NCI-H345 (cell line): ENCODE data around the gene ANO2.
"Not testable (repeated sequence)": the region's sequence is repeated elsewhere in the genome, so short reads cannot be mapped to it uniquely, and the experiment has no call there.

Experiments
- DNase-seq: peaks from one replicate; lab custom pipeline; 2025; lab: John Stamatoyannopoulos, UW

Gene ANO2

DNA sequence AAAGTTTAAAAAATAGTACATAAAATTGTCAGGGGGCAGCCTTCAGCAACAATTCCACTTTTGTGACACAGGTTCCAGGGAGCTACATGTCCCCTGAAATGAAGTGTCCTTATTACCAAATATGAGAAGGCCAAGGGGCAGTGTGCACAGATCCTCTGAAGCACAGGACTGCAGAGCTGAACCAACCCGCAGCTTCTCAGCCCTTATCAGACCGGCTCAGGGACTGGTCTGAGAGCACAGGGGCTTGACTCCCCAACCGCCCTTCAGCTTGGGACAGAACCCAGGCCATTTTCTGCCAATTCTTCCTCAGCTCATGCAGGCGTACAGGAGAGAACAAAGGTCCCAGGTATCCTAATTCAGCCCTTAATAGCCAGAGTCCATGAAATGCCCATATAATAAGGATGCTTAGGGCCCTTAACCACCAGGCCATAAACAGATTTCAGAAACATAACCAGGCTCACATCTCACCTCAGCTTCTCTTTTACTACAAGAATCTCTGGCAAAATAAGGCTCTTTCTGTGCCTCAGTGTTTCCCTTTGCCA lies 221.3 kb downstream of the ANO2 start:
- no peak for DNase-seq

DNA sequence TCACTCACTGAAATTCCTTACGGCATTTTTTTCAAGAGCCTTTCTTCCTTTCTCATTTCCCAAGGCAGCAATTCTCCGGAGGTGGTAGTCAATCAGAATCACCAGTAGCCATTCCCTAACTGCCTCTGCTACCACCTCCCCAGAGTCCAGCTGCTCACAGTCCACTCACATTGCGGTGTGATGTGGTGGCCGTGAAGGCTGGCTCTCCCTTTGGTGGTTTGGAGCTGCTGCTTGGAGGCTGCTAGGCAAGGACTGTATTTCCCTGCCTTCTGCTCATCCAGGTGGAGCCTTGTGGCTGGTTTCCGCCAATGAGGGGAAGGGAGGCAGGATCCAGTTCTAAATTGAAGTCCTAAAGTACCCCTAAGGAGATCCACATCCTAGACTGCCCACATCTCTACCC lies 222.0 kb downstream of the ANO2 start:
- no peak for DNase-seq

DNA sequence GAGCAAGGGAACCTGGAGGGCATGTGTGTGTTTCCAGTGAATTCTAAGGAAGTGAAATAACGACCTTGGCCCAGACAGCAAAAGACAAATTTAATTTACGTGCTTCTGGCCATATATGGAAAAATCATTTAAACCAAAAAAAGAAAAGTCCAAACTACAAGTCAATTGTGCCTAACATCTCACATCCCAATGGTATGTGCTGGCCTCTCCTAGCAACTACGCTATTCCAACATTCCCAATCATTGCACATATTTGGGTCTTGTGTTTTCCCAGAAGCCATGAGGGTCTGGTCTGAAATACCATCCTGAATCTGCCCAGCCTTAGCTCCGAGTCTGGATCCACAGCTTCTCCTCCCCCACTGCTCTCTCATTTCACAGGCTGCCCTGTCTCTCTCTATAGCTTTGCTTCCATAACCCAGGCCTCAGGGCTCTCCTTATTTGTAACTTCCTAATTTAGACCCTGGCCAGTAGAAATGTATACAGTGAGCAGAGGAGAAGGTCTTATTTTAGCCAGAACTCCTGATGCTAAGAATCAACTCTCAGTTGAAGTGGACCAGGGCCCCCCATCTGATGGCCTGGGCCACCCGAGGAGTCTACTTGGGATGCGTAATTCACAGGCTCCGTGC lies 224.6 kb downstream of the ANO2 start:
- DNase-seq = no peak

DNA sequence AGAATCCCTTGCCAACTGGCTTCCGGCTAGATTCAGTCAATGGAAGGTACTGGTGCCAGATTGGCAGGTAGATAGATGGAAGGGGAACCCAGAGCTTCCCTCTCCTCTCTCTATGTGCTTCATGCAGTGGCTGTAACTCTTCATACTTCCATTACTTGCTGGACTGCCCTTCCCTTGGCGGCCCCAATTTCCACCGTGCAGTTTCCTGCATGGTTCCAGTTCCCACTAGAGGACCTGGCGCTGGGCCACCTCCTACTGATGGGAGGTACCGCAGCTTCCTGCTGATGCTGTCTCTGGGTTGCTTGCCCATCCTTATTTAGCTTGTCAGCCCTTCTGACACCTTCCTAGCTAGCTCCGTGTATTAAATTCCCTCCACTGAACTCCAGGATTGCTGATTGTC lies 226.4 kb downstream of the ANO2 start:
- no peak for DNase-seq

DNA sequence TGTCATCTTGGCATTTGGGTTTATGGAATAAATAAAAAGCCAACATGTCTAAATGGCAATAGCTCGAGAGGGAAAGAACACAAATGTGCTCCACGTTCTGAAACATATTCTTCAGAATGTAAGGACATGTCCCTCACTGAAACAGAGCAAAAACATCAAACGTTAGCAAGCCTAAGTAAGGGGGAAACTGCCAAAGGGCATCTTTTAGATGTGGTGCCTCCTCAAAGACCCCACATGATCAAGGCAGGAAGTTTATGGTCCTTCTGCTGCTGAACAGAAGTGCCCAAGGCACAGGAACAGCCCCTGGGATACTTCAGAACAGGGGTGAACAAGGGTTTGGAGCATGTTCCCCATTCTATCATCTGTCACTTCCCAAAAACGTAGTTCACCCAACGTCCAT lies 227.0 kb downstream of the ANO2 start:
- DNase-seq = no peak

DNA sequence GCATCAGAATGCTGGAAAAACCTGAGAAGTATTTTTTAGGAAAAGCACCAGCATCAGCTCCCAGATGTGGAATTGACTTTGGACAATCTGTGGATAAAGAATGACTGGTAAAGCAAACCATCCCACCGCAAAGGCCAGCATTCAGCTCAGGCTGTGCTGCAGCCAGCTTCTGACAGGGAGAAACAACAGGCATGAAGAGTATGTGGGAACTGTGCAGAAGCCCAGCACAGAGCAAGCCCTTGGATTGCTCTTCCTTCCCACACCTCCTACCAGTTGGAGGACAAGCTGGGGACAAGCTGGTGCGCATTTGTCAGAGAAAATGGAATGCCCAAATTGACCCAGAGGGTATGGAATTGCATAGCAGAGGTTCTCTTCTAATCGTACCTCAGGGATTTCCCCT lies 228.1 kb downstream of the ANO2 start:
- DNase-seq = no peak

DNA sequence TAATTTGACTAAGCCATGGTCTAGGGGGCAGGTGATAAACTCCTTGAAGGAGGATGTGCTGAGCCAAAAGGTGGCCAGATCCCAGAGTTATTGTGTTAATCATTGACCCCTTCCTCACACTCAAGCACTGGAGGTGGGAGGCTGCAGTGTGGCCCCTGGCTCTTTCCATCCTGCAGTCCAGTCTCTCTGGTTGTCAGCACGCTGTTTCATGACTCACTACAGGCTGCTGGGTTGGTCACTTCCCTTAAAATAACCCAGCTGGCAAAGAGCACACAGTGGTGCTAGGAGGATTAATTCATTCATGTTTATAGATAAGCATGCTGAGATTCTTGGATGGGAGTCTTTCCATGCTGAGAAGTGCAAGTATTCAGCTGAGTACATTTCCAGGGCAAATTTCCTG lies 228.9 kb downstream of the ANO2 start:
- no peak for DNase-seq

DNA sequence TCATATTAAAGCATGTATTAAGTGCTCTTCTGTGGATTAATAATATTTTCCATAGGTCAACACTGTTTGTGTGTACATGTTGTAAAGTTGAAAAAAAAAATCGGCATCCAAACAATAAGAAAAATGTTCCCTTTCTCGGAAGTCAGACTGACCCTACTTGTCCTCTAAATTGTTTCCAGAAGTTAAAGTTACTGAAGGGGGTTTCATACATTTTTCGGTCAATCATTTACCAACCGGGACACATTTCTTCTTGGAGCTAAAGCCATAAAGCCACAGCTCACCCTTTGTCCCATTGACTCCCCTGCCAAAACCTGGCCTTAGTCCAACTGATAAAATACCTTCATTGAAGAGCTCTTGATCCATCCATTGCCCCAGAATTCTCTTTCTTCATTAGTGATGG lies 230.0 kb downstream of the ANO2 start:
- no peak for DNase-seq

DNA sequence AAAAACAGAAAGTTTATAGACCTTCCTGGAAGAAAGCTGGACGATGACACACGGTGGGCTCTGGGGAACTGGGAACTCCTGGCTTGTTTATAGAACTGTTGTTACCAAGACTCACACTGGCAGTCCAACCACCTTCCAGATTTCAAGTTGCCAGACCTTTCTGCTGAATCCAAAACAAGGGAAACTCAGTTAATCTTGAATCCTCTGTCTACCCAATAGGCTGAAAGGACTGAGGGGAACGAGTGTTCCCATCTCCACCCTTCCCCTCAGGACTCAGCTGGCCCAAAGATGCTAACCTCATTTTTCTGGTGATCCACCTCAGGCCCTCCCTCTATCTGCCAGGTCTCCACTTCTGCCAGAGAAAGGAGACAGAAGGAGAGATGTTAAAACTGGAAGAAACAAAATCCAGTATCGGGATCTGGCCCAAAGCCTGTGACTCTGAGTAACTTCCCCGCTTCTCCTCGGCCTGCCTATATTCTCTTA lies 231.4 kb downstream of the ANO2 start:
- no peak for DNase-seq

DNA sequence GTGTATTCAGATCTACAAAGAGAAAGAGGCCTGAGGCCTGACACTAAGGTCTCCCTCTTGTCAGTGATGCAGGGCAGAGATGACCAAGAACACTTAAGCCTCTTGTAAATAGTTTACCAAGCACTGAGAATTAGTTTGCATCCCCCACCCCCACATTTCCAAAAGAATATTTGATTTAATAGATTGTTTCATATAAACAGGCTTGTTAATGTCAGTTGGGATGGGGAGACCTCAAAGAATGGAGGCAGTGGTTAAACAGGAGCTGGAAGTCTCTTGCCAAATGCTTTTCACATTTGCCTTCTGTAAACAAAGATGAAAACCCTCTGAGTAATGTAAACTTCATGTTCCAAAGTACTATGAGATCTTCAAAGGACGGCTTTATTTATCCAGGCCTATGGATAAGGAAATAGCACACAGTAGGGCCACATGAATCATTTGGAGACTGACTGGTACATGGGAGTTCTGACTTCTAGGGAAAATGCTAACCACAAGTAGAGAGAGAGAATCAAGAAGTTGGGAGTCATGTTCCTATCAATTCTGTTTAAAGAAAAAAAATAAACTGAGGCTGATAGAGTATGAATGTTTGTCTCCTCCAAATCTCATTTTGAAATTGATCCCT lies 234.7 kb downstream of the ANO2 start:
- no peak for DNase-seq

DNA sequence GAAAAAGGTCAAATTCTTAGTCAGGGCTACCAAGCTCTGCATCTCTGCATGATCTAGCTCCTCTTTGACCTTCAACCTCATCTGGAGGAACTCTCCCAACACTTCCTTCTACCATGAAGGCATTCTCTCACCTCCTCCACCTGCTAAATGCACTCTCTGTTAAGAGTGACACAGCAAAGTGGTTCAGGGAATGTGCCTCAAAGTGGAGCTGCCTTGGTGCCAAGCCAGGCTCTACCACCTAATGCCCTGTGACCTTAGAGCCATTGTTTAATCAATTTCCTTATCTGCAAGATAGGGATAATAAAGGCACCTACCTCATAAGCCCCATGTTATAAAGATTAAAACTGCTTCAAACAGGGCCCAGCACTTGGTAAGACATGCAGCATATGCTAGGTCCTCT lies 236.7 kb downstream of the ANO2 start:
- DNase-seq = no peak

DNA sequence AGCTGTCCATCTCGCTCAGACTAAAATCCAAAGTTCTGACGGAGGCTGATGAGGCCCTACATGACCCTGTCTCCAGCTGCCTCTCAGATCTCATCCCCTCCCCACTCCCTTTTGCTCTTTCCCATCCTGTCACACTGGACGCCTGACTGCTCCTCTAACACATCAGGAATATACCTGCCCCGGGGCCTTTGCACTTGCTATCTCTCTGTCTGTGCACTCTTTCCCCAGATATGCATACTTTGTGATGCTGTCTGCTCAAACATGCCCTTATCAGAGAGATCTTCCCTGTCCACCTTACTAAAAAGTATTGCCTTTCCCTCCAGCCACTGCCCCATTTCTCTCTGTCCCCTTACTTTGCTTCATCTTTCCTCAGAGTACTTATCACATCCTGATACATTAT lies 238.8 kb downstream of the ANO2 start:
- no peak for DNase-seq

DNA sequence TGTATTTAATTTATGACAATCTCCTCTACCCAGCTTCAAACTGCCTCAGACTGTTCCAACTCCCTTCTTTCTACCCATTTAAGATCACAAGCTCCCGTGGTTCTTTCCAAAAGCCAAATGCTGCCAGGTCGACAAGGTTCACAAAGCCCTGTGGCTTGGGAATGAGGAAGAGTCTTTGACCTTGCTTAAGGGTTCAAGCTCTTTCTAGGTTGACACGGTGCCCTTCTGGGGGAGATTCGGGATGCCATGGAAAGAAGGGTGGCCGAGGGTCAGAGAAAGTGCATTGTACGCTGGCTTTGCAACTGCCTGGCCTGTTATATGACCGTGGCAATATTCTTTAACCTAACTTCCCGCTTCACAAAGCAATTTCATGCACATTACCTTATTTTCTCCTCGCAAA lies 239.3 kb downstream of the ANO2 start:
- no peak for DNase-seq

DNA sequence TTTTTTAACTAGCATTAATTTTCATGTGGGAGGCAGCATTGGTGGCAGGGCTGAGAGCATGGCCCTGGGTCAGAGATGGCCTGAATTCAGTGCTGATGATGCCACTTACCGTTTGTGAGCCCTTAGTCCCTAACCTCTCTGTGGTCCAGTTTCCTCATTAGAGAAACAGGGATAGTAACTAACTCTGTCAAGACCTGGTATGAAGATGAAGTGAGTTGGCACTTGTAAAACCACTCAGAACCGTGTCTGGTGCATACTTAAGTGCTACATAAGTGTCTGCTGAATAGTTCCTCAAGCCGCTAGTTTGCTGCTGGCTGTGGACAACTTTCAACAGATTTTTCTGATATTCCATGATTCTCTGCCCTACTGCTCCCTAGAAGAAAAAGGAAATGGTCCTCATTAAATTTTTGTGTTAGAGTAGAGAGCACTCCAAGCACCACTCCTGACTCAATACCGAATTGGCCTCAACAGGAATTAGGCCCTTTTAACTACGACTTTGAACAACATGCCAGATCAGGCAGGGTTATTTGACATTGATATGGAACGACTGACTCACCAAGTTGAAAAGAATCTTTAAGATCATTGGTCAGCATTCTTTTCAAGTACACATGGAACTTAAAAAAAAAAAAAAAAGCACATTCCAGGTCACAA lies 250.2 kb downstream of the ANO2 start:
- no peak for DNase-seq

DNA sequence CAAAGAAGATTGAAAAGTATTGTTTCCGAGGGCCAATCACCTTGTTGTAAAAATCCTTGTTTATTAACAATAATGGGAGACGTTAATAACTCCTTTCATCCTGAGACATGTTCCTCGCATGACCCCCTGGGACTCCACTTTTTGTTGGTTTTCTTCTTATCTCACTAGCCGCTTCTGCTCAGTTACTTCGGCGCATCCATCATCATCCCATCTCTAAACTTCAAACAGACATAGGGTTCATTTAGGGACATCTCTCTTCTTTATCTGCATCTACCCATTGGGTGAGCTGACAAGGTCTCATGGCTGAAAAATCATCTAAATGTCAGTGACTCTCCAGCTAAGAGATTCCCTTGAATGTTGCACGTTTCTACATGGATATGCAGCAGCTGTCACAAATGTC lies 252.2 kb downstream of the ANO2 start:
- DNase-seq = no peak

DNA sequence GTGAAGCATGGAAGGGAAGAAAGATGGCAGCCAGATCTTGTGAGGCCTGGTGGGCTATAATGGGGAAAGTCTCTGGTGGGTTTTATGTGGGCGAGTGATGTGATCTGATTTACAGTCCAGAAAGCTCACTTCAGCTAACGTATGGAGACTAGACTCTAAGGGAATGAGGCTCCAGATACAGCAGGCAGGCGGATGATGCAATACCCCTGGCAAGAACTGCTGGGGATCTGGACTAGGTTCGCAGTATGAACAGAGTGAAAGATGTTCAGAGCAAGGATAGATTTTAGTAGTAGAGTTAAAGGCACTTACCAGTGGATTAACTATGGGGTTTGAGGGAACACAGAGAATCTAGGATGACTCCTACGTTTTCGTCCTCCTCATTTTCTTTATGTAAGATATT lies 253.1 kb downstream of the ANO2 start:
- DNase-seq = no peak

DNA sequence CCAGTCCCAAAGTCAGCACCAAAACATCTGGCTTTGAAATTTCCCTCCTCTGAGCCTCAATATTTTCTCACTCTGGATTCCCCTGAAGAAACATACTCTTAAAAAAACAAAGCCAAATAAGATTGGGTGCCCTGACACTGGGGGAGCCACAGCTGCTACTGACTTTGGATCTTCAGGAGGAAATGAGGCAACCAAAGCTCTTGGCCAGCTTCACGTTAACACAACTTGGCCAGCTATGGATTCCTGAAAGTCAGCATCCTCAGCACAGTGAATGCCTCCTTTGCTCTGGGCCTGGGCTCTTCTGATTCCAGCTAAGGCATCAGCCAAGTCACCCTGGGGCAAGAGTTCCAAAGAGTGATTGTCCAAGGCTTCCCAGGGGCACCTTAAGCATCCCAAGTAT lies 254.8 kb downstream of the ANO2 start:
- no peak for DNase-seq

DNA sequence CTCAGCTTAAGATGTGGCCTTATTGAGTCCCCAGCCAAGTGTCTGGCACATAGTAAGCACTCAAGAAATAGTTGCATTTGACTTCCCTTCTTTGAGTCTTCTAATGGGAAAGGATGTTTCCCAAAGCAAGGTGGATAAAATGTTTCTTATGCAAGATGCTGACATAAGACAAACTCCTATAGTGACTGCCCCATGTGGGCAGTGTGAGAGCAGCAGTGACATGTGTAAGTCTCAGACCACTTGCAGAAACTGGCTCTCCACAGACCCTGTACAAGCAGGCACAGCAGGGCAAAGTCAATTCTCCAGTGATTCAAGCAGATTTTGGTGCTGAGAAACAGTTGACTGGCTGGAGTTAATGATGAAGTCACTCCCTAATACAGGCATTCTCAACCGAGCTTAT lies 255.3 kb downstream of the ANO2 start:
- DNase-seq = no peak

DNA sequence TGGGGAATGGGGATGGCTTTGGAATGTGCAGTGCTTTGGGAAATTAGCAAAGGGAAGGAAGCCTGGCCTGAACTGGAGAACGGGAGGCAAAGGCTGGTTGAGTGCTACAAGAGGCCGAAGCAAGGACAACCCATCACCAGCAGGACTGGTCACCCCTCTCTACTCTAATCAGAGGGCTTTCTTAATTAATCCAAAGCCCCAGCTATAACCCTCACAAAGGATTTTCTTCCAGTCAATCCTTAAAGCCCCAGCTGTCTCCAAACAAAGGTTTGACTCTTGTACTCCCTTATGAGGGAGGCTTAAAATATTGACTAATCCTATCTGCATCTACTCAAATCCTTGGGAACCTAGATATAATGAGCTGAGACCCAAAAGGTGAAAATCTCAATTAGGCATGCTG lies 256.8 kb downstream of the ANO2 start:
- DNase-seq = no peak

DNA sequence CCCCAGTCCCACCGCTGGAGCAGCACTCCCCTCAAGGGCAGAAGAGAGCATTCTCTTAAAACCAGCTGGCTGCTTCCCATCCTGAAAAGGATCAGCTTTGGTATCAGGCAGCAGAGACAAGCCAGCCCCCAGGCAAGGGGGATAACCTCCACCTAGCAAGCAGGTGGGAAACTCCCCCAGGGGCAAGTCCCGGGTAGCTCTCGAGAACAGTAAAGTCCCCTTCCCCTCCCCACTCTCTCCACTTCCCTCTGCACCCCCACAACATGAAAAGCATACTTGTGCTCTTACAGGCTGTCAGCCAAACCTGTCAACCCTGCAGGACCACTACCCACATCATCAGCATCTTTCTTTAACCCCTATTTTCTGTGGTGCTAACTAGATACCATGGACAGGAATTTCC lies 259.1 kb downstream of the ANO2 start:
- DNase-seq = no peak

DNA sequence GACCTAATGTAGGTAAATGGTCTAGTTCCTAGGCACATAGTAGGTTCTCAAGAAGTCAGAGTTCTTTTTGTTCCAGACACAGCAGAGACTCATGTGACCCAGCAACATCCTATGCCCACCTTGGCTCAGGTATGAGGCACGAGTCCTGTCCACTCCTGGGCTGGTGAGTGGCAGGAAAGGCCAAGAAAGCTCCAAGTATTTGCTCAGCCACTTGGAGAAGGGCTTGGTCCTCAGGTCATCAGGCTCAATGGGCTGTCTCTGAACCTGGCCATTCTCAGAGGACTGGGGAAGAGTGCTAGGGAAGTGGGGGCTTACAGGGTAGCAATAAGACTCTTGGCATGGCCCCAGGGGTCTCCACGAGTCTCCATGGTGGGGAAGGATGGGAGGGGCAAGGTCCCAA lies 260.1 kb downstream of the ANO2 start:
- DNase-seq = no peak

DNA sequence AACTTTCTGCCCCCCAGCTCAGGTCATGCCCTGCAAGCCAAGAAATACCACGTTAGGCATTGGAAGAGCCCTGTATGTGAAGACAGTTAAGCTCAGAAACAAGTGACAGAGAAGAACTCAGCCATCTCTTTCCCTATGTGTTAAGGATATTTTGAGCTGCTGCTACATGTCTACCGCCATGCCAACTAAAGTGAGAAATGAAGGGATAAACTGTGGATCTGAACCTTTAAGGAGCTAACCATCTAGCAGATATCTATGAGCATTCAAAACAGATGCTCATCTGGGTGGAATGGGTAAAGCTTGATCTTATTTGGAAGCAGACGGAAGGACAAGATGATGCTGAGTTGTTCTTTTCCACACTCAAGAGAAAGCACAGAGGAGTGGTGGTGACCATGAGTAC lies 262.5 kb downstream of the ANO2 start:
- DNase-seq = no peak

DNA sequence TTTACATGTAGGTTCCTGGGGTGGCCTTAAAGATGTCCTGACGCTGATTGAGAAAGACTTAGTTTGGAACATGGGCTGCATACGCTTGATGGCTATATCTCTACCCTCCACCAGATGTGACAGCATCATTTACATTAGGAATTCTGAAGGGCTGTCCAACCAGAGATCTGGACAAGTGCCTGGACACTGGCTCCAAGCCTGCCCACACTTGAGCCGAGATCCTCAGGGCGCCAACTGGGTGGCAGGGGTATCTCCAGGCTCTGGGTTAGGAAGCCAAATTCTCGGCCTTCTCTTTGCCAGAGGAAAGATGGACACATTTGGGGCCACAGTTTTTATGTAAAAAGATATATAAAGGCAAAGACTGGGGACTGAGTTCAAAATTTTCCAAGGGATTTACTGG lies 266.9 kb downstream of the ANO2 start:
- DNase-seq = no peak

DNA sequence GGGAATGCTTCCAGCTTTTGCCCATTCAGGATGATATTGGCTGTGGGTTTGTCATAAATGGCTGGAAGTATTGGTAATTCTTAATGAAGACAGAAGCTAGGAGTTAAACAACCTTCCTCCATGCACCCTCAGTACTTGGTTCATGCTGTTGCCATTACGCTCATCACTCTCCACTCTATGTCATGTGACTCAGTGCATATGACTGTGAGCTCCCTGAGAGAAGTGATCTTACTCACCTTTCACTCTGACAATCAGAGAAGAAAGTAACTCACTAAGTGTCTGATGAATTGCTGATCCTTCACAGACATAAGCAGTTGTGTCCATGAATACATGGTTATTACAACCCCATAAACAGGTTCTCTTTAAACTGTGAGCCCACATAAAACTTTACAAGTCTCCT lies 275.4 kb downstream of the ANO2 start:
- not testable (repeated sequence) for DNase-seq
